Astrocyte (in vitro differentiated cells and primary cell): ENCODE results near the gene DET1. TPM values are rescaled to one million over a fixed set of nuclear protein-coding genes. Genes with fewer than 3 reads are reported as not detected.
"Not testable (repeated sequence)": the region's sequence is repeated elsewhere in the genome, so short reads cannot be mapped to it uniquely, and the experiment has no call there.

Experiments used
- DNase-seq: peaks from one replicate; pipeline ENCODE4 v3.0.0-alpha.2; 2010; ENCODE audit warnings: low read depth
- FAIRE-seq: peaks from 2 replicates; lab custom pipeline; 2011; peaks lifted over from hg19 to GRCh38; lab: Jason Lieb, UNC
- H2AFZ ChIP-seq: 2 replicates; pipeline ENCODE4 v1.6.0; 2012; ENCODE audit warnings: low read depth, low read length, inconsistent platforms
- H3K27ac ChIP-seq: 2 replicates; pipeline ENCODE4 v1.5.1; 2011; ENCODE audit warnings: low read depth, low read length, inconsistent platforms
- H3K27me3 ChIP-seq: 2 replicates; pipeline ENCODE4 v1.6.0; 2011; ENCODE audit warnings: low read length, inconsistent platforms; ENCODE audit not compliant: insufficient read depth
- H3K36me3 ChIP-seq: 2 replicates; pipeline ENCODE4 v1.5.1; 2011; ENCODE audit warnings: low read length, inconsistent platforms; ENCODE audit not compliant: insufficient read depth
- H3K4me1 ChIP-seq: 2 replicates; pipeline ENCODE4 v1.5.1; 2011; ENCODE audit warnings: low read length, inconsistent platforms; ENCODE audit not compliant: insufficient read depth
- H3K4me2 ChIP-seq: 2 replicates; pipeline ENCODE4 v1.6.0; 2012; ENCODE audit warnings: low read length, inconsistent platforms
- H3K4me3 ChIP-seq: 2 replicates; pipeline ENCODE4 v1.5.1; 2011; ENCODE audit warnings: low read depth, mild to moderate bottlenecking, low read length, inconsistent platforms; ENCODE audit not compliant: insufficient read depth
- H3K79me2 ChIP-seq: 2 replicates; pipeline ENCODE4 v1.6.0; 2012; ENCODE audit warnings: mild to moderate bottlenecking, low read length, inconsistent platforms; ENCODE audit not compliant: insufficient read depth
- H3K9ac ChIP-seq: 2 replicates; pipeline ENCODE4 v1.6.0; 2012; ENCODE audit warnings: mild to moderate bottlenecking, low read length, inconsistent platforms
- H3K9me3 ChIP-seq: 2 replicates; pipeline ENCODE4 v1.5.1; 2012; ENCODE audit warnings: low read depth, mild to moderate bottlenecking, low read length, inconsistent platforms; ENCODE audit not compliant: insufficient read depth
- H4K20me1 ChIP-seq: 2 replicates; pipeline ENCODE4 v1.6.0; 2012; ENCODE audit warnings: low read length, inconsistent platforms; ENCODE audit not compliant: insufficient read depth
- H3K27ac Mint-ChIP-seq: one replicate; pipeline ENCODE4 v1.8.0; 2021; ENCODE audit warnings: mild to moderate bottlenecking, mixed read lengths; ENCODE audit not compliant: unreplicated experiment
- H3K27me3 Mint-ChIP-seq: one replicate; pipeline ENCODE4 v1.8.0; 2021; ENCODE audit warnings: low read depth, mixed read lengths; ENCODE audit not compliant: unreplicated experiment
- H3K36me3 Mint-ChIP-seq: one replicate; pipeline ENCODE4 v1.8.0; 2021; ENCODE audit warnings: low read depth, mixed read lengths; ENCODE audit not compliant: unreplicated experiment
- H3K4me1 Mint-ChIP-seq: one replicate; pipeline ENCODE4 v1.8.0; 2021; ENCODE audit warnings: low read depth, mixed read lengths; ENCODE audit not compliant: unreplicated experiment
- H3K4me3 Mint-ChIP-seq: one replicate; pipeline ENCODE4 v1.8.0; 2021; ENCODE audit warnings: mild to moderate bottlenecking, moderate library complexity, mixed read lengths; ENCODE audit not compliant: unreplicated experiment
- H3K9me3 Mint-ChIP-seq: one replicate; pipeline ENCODE4 v1.8.0; 2021; ENCODE audit warnings: mild to moderate bottlenecking, mixed read lengths; ENCODE audit not compliant: unreplicated experiment
- CTCF ChIP-seq: IDR thresholded peaks from 2 replicates; pipeline ENCODE4 v1.5.1; 2011; ENCODE audit warnings: low read depth, mild to moderate bottlenecking, inconsistent platforms, low read length, moderate library complexity; ENCODE audit not compliant: insufficient read depth
- EZH2 ChIP-seq: IDR thresholded peaks from 2 replicates; pipeline ENCODE4 v1.6.1; 2012; ENCODE audit warnings: mild to moderate bottlenecking, low read length, inconsistent platforms; ENCODE audit not compliant: insufficient read depth
- total RNA-seq: library from RNA; stranded (reverse); gene quantifications from 2 replicates; pipeline ENCODE4 v1.2.1, GENCODE V29; 2021

DET1 gene
- total RNA-seq, 1 donor from 2014 or later, result 4.8 TPM

GRCh38 chr15:88541709-88542341 is 4.7 kb downstream of the DET1 start:
- H3K36me3 Mint-ChIP-seq, result peaks cover 3% of the 10 kb centered on the region
- no peak for FAIRE-seq
- peaks cover 7% of the 10 kb centered on the region for H3K4me1 Mint-ChIP-seq
- no peak overlapping the region for H3K27ac ChIP-seq
- no peak overlapping the region for H3K4me2 ChIP-seq
- H3K4me1 ChIP-seq, result no peaks in the 10 kb centered on the region
- H3K79me2 ChIP-seq, result no peaks in the 10 kb centered on the region
- TF ChIP-seq EZH2 (no peak), CTCF (no peak)
- H4K20me1 ChIP-seq, result no peaks in the 10 kb centered on the region
- H2AFZ ChIP-seq, result no peak overlapping the region
- no peaks in the 10 kb centered on the region for H3K27me3 ChIP-seq
- H3K36me3 ChIP-seq, result no peaks in the 10 kb centered on the region
- no peaks in the 10 kb centered on the region for H3K9me3 ChIP-seq
- H3K4me3 Mint-ChIP-seq, result no peak overlapping the region
- no peak for DNase-seq
- H3K27ac Mint-ChIP-seq, result no peak overlapping the region
- H3K27me3 Mint-ChIP-seq, result no peaks in the 10 kb centered on the region
- H3K9ac ChIP-seq, result no peak overlapping the region
- no peak overlapping the region for H3K4me3 ChIP-seq
- no peaks in the 10 kb centered on the region for H3K9me3 Mint-ChIP-seq

GRCh38 chr15:88541111-88541510 is 5.4 kb downstream of the DET1 start:
- H3K27me3 Mint-ChIP-seq, H3K9ac ChIP-seq, H3K36me3 Mint-ChIP-seq, H3K4me3 Mint-ChIP-seq, H3K4me2 ChIP-seq, H3K27me3 ChIP-seq, H3K4me3 ChIP-seq, H3K9me3 ChIP-seq, H2AFZ ChIP-seq, H3K27ac Mint-ChIP-seq, H3K9me3 Mint-ChIP-seq, H3K27ac ChIP-seq, H3K79me2 ChIP-seq, H3K4me1 ChIP-seq, FAIRE-seq, H3K36me3 ChIP-seq, DNase-seq, H3K4me1 Mint-ChIP-seq, H4K20me1 ChIP-seq: not testable (repeated sequence)

GRCh38 chr15:88540350-88540749 is 6.1 kb downstream of the DET1 start:
- not testable (repeated sequence) for H3K9me3 Mint-ChIP-seq, H3K36me3 ChIP-seq, H3K27me3 ChIP-seq, H3K4me3 Mint-ChIP-seq, H3K79me2 ChIP-seq, H3K4me1 ChIP-seq, FAIRE-seq, H3K27ac ChIP-seq, H3K4me2 ChIP-seq, H3K27me3 Mint-ChIP-seq, H3K36me3 Mint-ChIP-seq, H3K4me3 ChIP-seq, H2AFZ ChIP-seq, H3K4me1 Mint-ChIP-seq, DNase-seq, H4K20me1 ChIP-seq, H3K9me3 ChIP-seq, H3K9ac ChIP-seq, H3K27ac Mint-ChIP-seq
